ENCODE results near the gene PDE9A. TPM values are rescaled to one million over a fixed set of nuclear protein-coding genes. Genes with fewer than 3 reads are reported as not detected.

Gene PDE9A
- total RNA-seq, 4 donors from 2014 or later: 92.4 to 478 (median 444) TPM

DNA sequence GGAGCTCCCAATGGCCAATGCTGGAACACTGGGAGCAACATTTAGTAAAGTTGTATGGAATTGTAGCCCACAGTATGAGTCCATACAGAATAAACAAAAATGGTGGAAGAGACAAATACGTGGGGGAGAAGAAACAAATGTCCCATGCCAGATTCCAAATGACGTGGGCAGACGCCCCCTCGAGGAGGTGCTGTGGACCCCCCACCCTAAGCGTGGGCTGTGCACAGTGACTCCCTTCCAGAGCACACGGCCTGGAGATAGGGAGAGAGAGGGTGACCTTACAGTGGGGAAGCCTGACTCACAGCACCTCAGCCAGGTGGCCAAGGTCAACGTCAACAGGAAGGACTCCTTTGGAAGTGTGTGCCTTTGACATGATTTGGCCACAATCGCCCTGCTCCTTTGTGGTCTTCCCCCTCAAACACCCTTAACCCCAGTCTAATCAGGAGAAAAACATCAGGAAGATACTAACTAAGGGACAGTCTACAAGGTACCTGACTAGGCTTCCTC lies 13.7 kb upstream of the PDE9A start:
- Histone ChIP-seq H3K36me3 (no peaks in the 10 kb centered on the region), H3K4me3 (no peak overlapping the region), H3K4me1 (peaks cover 0 to 13% (median 4%) of the 10 kb centered on the region in 4 donors), H3K27me3 (no peaks in the 10 kb centered on the region), H3K9me3 (no peaks in the 10 kb centered on the region), H3K27ac (peak overlapping the region in 1 of 4 donors; percentile 40)
- TF ChIP-seq, protein P1, sequence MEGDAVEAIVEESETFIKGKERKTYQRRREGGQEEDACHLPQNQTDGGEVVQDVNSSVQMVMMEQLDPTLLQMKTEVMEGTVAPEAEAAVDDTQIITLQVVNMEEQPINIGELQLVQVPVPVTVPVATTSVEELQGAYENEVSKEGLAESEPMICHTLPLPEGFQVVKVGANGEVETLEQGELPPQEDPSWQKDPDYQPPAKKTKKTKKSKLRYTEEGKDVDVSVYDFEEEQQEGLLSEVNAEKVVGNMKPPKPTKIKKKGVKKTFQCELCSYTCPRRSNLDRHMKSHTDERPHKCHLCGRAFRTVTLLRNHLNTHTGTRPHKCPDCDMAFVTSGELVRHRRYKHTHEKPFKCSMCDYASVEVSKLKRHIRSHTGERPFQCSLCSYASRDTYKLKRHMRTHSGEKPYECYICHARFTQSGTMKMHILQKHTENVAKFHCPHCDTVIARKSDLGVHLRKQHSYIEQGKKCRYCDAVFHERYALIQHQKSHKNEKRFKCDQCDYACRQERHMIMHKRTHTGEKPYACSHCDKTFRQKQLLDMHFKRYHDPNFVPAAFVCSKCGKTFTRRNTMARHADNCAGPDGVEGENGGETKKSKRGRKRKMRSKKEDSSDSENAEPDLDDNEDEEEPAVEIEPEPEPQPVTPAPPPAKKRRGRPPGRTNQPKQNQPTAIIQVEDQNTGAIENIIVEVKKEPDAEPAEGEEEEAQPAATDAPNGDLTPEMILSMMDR (IDR thresholded peaks at IDR 0.05): no peak
- no peak for TF ChIP-seq POLR2A (IDR thresholded peaks at IDR 0.05)
- DNase-seq: peak in 1 of 3 donors; percentile 25

DNA sequence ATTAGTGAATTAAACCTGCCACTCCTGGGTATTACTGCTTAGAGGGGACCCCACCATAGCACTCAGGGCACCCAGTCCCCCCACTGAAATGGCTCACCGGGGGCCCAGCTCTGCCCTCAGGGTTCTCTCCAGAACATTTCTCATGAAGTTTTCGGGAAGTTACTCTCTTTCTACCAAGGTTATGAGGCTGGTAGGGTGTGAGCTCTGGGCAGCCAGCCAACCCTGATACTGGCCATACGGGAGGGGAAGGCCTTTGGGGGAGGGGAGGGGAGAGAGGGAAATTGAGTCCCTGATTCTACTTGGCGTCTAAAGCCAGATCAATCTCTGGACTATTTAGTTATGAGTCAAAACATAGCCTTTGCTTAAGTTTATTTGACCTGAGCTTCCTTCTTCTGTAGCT lies 12.9 kb upstream of the PDE9A start:
- peak overlapping the region in 1 of 4 donors; percentile 40 for H3K27ac ChIP-seq
- DNase-seq: peak in 2 of 3 donors; percentile 70 to 71
- TF ChIP-seq, protein P1 (IDR thresholded peaks at IDR 0.05): no peak
- TF ChIP-seq POLR2A (IDR thresholded peaks at IDR 0.05): no peak
- H3K4me3 ChIP-seq: no peak overlapping the region
- no peaks in the 10 kb centered on the region for H3K36me3 ChIP-seq
- peaks cover 0 to 13% (median 4%) of the 10 kb centered on the region in 4 donors for H3K4me1 ChIP-seq
- H3K27me3 ChIP-seq: no peaks in the 10 kb centered on the region
- H3K9me3 ChIP-seq: no peaks in the 10 kb centered on the region

- DNase-seq: peak in 1 of 3 donors; percentile 43
- H3K36me3 ChIP-seq: no peaks in the 10 kb centered on the region
- H3K9me3 ChIP-seq: no peaks in the 10 kb centered on the region
- TF ChIP-seq, protein P1 (IDR thresholded peaks at IDR 0.05): no peak
- no peak for TF ChIP-seq POLR2A (IDR thresholded peaks at IDR 0.05)
- H3K27ac ChIP-seq: no peak overlapping the region
- H3K4me3 ChIP-seq: no peak overlapping the region
- H3K27me3 ChIP-seq: no peaks in the 10 kb centered on the region
- H3K4me1 ChIP-seq: peaks cover 0 to 13% (median 4%) of the 10 kb centered on the region in 4 donors
Measured at GRCh38 chr21:42641311-42642218, 11.9 kb upstream of the PDE9A start.

DNA sequence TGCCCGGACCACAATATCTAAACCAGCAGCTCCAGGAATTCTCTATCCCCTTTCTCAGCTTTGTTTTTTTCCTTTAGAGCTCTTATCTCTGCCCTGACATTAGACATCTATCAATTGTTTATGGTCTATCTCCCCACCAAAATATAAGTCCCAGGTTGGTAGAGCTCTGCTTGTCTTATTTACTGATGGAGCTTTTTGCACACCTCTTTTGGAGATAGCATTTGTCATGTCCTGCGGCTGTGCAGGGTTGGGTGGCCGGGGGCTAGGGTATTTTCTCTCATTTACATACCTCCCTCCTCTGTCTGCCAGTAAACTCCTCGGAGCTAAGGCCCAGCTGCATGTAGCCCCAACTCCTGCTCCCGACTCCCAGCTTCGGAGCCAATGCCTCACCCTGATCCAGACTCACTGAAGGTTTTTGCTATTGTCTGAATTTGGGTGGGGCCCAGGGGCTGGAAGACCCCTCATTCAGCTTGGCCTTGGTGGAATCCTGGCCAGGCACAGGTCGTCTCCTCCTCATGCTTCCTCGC lies 11.1 kb upstream of the PDE9A start:
- H3K27ac ChIP-seq: no peak overlapping the region
- H3K9me3 ChIP-seq: no peaks in the 10 kb centered on the region
- no peaks in the 10 kb centered on the region for H3K27me3 ChIP-seq
- no peaks in the 10 kb centered on the region for H3K36me3 ChIP-seq
- no peak overlapping the region for H3K4me3 ChIP-seq
- TF ChIP-seq, protein P1 (IDR thresholded peaks at IDR 0.05): no peak
- no peak for TF ChIP-seq POLR2A (IDR thresholded peaks at IDR 0.05)
- peak in 1 of 3 donors; percentile 25 for DNase-seq
- peaks cover 0 to 13% (median 4%) of the 10 kb centered on the region in 4 donors for H3K4me1 ChIP-seq

- peak in 1 of 3 donors; percentile 25 for DNase-seq
- no peaks in the 10 kb centered on the region for H3K27me3 ChIP-seq
- no peak overlapping the region for H3K27ac ChIP-seq
- TF ChIP-seq, protein P1 (IDR thresholded peaks at IDR 0.05): no peak
- no peak for TF ChIP-seq POLR2A (IDR thresholded peaks at IDR 0.05)
- H3K4me3 ChIP-seq: no peak overlapping the region
- H3K4me1 ChIP-seq: peaks cover 0 to 18% (median 4%) of the 10 kb centered on the region in 4 donors
- no peaks in the 10 kb centered on the region for H3K36me3 ChIP-seq
- H3K9me3 ChIP-seq: no peaks in the 10 kb centered on the region
Measured at GRCh38 chr21:42644223-42645208, 8.9 kb upstream of the PDE9A start.
